RKO (cell line): Measurements from ENCODE around the gene TOM1L2.

Experiments used
- DNase-seq: peaks from one replicate; pipeline ENCODE4 v3.0.0-alpha.2; 2016; ENCODE audit warnings: low spot score

Gene TOM1L2

GRCh38 chr17:17994271-17995069 is 22.3 kb upstream of the TOM1L2 start:
- no peak for DNase-seq

- DNase-seq: no peak
Observed at GRCh38 chr17:17993852-17994251, 21.7 kb upstream of the TOM1L2 start.

GRCh38 chr17:17993366-17993765 is 21.2 kb upstream of the TOM1L2 start:
- DNase-seq: no peak

- no peak for DNase-seq
Observed at GRCh38 chr17:17990282-17990681, 18.1 kb upstream of the TOM1L2 start.

GRCh38 chr17:17989618-17990017 is 17.4 kb upstream of the TOM1L2 start:
- no peak for DNase-seq

GRCh38 chr17:17989081-17989480 is 16.9 kb upstream of the TOM1L2 start:
- DNase-seq: no peak

- no peak for DNase-seq
Observed at GRCh38 chr17:17988427-17988945, 16.3 kb upstream of the TOM1L2 start.

DNA sequence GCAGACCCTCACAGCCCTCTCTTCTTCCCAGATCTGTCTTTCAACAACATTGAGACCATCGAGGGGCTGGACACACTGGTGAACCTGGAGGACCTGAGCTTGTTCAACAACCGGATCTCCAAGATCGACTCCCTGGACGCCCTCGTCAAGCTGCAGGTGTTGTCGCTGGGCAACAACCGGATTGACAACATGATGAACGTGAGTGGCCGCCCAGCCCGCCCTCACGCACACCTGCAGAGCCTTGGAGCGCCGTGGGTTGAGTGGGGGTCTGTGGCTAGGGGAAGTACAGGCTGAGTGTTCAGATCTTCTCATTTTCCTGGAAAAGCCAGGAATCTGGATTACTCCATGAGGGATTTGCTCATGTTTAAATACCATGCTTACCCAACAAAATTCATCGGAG is 15.7 kb upstream of the TOM1L2 start:
- DNase-seq: no peak

- no peak for DNase-seq
Observed at GRCh38 chr17:17987187-17987896, 15.1 kb upstream of the TOM1L2 start.

- no peak for DNase-seq
Observed at GRCh38 chr17:17985555-17985954, 13.4 kb upstream of the TOM1L2 start.

DNA sequence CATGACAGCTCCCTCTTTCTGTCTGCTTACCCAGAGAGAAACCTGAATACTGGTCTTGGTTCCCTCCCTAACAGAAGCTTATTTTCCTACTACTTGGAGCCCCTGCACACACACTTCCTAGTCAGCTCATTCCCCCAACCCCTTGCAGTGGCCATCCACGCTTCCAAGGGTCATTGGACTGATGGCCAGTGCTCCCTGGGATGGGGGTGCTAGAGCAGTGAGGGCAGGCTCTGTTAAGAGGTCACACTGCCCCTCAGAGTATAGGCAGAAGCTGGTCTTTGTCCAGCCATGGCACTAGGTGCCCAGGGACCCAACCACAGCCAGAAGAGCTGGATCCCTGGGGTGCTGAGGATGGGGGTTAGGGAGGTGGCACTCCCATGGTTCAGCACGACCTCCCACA is 13.0 kb upstream of the TOM1L2 start:
- DNase-seq: no peak

DNA sequence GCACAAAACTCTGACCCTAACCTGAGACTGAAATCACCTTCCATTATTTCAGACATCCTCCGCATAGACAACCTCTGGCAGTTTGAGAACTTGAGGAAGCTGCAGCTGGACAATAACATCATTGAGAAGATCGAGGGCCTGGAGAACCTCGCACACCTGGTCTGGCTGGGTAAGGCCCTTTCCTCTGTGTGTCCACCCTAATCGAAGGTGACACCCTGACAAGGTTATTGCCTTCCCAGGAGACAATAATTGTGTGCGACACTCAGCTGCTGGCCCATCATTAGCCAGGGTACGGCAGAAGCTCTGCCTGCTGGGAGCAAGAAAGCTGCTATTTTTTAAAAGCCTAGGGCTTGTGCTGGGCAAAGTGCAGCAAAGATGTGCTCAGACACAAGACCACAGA is 11.6 kb upstream of the TOM1L2 start:
- DNase-seq: no peak

GRCh38 chr17:17983376-17983775 is 11.2 kb upstream of the TOM1L2 start:
- DNase-seq: no peak

DNA sequence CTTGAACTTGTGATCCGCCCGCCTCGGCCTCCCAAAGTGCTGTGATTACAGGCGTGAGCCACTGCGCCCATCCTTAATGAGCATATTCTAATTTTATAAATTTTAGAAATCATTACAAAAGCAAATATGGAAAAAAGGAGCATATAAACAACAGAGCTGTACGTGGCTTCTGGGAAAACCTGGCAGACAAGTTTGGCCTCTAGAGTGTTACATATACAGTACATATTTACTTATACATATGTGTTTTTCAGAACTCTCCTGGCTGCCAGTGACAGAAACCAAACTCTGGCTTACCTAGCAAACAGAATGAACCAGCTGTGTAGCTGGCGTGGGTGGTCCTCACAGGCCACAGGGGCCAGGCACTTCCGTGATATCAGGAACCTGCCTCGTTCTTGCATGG is 10.6 kb upstream of the TOM1L2 start:
- DNase-seq: no peak

DNA sequence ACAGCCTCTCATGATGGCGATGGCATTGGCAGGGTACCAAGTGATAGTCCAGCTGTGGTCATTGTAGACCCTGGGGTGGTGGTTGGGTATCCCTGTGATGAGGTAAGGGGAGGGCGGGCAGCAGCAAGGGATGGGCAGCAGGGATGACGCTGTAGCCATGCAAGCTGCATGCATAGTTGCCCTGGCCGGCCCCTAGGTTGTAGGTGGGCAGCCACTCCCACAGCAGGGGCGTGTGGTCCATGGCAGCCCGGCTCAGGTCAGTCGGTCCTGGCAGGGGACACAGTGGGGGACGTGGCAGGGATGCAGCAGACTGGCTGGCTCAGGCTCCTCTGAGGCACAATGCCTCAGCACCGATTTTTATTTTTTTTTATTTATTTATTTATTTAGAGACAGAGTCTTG is 9.1 kb upstream of the TOM1L2 start:
- DNase-seq: no peak

DNA sequence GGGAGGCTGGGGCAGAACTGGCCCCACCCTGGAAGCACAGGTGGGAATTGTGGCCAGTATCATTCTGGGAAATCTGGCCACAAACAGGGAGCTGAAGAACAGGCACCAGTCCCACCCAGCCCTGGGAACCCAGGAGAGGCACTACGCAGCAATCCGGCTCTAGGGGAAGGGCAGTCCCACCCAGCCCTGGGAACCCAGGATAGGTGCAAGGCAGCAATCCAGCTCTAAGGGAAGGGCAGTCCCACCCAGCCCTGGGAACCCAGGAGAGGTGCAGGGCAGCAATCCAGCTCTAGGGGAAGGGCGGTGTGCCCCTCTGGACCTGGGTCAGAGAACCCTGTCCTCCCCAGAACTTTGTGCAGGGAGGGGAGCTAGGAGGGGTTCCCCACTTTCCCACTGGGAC is 7.6 kb upstream of the TOM1L2 start:
- DNase-seq: no peak

DNA sequence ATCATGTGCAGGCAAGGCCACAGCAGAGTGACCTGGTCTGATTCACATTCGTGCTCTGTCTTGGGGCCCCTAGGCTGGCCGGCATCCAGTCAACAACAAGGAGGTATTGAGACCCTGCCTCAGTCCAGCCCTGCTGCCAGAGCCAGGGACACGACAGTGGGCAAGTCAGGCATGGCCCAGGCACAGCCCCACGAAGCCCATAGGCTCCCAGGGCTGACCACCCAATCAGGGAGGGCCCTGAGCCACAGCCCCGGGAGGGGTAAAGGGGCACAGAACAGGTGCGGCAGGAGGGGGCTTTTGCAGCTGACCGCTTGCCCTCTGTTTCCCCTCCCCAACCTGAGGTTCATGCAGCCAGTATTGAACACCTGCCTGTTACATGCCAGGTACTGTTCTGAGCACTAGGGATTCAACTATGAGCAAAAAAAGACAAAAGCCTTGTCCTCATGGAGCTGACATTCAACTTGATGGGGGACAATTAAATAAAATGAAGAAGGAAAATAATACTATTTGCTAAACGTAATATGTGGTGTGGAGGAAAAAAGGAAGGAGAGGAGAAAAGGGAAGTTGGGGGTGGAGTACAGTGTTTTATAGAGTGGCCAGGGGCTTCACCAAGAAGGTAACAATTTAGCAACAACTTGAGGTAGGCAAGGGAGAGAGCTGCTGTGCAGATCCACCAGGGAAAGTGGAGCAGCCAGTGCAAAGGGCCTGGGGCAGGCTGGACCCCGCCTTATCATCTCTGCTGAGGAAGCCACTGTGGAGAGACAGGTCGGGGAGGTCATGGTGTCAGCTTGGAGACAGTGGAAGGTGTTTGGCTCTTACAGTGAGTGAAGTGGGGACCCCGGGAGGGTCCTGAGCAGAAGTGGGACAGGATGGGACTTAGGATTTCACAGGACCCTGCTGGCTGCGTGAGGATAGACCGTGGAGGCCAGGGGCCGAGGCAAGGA is 6.6 kb upstream of the TOM1L2 start:
- no peak for DNase-seq

- DNase-seq: no peak
Observed at GRCh38 chr17:17976931-17977570, 4.9 kb upstream of the TOM1L2 start.

DNA sequence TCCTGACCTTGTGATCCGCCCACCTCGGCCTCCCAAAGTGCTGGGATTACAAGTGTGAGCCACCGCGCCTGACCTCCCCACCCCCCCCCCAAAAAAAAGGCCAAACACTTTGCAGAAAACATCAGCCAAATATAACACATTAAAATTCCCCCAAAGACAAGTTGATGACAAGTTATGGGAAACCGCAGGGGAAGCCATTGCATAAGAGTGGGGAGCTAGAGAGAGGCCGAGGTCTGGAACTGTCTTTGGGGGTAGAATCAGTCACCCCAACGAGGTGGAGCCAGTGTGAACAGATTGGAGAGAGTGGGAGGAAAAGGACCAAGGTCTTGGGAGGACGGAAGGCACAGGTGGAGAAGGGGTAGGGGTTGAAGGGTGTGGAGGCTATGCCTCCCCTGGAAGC is 3.2 kb upstream of the TOM1L2 start:
- DNase-seq: no peak

- no peak for DNase-seq
Observed at GRCh38 chr17:17972952-17973254, 703 bp upstream of the TOM1L2 start.

GRCh38 chr17:17971431-17972125 is 622 bp downstream of the TOM1L2 start:
- DNase-seq: peak; percentile 28
